GM04503 (cell line): ENCODE data around the gene TEX29.

ENCODE experiments used
- DNase-seq: peaks from one replicate; pipeline ENCODE4 v3.0.0-alpha.2; 2012; ENCODE audit warnings: low read depth

The TEX29 gene

DNA sequence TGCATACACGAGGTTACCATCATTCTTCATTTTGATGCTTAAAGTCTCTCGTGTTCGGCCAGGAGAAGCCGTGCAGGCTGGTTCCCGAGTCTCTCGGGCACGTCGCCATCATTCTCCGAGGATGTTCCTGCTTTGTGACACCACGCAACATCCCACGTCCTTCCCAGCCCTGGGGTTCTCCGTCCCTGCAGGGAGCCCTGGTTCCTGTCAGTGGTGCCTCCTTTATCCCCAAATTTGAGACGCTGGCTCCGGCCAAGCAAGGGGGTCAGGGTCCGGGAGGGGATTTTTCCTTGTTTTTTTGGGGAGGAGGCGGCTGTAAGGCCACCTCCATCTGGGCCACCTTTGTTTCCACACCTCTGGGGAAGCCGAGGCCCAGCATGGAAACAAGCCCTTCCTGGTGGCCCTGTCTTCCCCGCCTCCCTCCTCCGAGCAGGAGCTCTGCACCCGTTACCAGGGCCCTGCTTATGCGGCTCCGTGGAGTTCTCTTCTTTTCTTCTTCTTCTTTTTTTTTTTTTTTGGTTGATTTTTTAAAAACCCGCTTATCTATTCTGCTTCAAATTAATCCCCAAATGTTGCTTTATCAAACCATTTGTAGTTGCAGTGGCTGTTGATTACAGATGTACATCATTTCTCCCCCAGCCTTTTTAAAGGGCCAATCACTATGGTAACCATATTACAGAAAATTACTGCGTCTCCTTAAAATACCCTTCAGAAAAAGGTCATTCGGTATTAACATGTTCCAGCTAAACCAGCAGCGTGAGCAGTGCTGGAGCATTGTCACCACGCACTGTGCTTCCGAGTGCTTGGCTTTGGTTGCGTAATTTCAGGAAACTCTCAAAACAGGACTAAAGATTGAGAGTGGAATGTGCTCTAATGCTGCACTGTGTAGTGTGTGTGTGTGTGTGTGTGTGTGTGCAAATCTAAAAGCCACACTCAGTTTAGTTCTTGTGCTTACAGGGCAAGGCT is 50.4 kb downstream of the TEX29 start:
- DNase-seq = no peak

DNA sequence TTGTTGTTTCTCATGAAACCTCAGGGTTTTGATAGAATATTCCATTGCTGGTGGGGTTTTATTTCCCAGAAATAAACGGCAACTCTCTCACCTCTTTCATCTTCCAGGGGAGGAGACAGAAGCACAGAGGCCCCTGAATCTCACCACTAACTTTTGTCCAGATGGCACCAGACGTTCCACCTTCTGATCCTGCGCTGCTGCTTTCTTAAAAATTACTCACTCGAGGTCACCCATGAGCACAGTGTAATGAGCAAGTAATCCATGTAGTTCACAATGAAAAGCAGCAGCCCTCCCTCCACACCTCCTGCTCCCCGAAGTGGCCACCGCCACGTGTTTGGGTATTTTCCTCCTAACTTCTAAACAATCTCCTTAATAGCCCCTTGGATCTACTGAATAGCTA is 51.3 kb downstream of the TEX29 start:
- no peak for DNase-seq

DNA sequence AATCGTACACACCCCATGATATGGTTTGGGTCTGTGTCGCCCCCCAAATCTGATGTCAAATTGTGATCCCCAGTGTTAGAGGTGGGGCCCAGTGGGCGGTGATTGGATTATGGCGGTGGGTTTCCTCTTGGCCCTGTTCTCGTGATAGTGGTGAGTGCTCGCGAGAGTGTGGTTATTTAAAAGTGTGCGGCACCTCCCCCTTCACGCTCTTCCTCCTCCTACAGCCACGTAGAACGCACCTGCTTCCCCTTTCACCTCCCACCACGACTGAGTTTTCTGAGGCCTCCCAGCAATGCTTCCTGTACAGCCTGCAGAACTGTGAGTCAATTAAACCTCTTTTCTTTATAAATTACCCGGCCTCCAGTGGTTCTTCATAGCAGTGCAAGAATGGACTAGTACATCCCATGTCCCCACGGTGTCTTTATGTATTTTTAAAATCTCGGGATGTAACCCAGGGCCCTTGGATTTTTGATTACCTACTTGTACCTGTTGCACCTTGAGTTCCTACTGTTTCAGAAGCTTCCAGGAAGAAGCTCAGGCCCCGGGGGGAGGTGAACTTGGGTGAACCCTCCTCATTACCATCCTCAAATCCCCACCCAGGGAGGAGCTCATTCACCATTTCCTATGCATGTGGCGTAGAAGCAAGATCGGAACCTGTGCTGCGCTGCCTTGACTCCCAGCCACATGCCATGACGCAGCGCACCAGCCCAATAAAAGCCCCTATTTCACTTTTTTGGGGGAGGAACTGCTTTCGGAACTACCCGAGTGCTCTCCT is 52.4 kb downstream of the TEX29 start:
- DNase-seq = no peak

DNA sequence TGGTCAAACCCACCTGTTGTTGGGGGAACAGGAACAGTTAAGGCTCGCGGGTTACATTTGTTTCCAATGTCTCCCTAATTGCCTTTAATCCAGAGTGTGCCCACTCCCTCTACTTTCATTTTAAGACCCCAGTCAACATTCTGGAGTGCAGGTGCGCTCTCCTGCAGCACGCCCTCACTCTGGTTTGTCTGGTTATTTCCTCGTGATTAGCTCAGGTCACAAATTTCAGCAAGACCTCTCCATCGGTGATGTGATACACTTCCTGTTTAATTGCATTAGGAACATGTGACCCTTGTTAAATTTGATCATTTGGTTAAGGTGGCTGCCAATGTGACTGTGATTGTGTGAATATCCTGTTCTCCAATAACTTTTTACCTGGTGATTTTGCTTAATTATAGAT is 53.0 kb downstream of the TEX29 start:
- DNase-seq = no peak

DNA sequence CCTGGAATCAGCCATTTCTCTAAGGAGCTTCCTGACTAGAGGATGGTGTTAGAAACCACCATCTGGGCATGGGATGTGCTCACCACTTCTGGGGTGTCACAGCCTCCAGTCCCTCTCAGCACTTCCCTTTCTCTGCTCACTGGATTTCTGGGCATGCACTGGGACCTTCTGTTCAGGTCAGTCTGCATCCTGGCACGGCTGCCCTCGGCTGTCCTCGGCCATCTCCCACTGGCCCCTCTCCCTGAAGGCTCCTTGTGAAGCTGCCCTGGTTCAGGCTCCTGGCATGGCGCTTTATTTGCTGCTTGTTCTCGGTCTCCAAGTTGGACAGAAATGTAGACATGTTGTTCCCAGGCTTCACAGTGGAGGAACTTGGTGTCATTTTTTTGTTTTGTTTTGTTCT is 60.0 kb downstream of the TEX29 start:
- DNase-seq = no peak

DNA sequence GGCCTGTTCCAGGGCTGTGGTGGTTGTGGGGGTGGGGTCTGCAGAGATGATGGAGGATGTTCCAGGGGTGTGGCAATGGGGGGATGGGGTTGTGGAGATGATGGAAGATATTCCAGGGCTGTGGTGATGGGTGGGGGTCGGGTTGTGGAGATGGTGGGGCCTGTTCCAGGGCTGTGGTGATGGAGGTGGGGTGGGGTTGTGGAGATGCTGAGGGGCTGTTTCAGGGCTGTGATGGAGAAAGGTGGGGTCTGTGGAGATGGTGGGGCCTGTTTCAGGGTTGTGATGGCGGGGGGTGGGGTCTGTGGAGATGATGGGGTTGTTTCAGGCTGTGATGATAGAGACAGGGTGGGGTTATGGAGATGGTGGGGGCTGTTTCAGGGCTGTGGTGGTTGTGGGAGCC is 62.0 kb downstream of the TEX29 start:
- DNase-seq = no peak

DNA sequence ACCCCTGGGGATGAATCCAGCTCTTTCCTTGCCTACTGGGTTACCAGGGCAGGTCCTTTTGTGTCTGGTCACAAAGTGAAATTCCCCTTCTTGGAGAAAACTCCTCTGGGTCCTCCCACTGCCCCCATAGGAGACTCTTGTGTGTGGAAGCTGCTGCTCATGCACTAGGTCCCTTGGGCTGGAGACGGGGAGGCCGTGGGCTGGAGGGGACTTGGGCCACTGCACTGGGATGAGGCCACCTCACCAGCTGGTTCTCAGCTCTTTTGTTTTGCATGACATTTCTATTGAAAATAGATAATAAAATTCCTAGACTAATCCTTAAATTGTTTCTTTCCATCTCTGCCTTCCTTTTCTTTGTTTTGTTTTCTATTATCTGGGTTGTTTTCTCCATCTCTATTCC is 62.4 kb downstream of the TEX29 start:
- no peak for DNase-seq

DNA sequence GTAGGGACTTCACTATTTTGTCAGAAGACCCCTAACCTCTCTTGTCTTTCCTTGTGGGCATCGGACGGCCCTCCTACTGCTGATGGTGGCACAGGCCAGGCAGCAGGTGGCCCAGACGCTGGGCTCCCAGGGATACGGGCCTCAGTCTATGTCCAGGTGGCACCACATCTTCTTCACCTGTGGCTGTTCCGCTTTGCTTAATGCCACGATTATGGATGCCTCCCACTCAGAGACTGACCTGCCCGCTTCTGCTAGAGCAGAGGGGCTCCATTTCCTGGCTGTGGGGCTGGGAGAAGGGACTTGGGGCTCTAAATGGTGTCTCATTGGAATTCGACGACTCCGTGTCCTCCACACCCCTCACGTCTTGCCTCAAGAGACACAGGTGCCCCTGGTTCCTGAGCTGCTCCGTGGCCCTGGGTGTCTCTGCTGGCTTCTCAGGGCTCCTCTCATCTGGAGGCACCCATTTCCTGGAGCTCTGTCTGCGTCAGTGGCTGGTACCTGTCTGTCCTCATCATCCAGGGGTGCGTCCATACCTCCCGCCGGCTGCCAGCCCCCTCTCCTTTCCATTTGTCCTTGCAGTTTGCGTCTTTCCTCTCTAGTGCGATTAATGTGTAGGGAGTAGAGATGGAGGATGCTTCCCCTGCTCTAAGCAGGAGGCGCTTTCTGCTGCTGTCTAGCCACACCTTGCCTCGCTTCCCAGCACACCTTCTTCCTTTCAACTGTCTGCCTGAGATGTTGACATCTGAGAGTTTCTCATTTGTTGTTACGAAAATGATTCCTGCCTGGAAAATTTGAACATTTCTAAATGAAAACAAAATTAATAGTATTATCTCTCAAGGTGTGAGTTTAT is 63.4 kb downstream of the TEX29 start:
- DNase-seq = no peak

DNA sequence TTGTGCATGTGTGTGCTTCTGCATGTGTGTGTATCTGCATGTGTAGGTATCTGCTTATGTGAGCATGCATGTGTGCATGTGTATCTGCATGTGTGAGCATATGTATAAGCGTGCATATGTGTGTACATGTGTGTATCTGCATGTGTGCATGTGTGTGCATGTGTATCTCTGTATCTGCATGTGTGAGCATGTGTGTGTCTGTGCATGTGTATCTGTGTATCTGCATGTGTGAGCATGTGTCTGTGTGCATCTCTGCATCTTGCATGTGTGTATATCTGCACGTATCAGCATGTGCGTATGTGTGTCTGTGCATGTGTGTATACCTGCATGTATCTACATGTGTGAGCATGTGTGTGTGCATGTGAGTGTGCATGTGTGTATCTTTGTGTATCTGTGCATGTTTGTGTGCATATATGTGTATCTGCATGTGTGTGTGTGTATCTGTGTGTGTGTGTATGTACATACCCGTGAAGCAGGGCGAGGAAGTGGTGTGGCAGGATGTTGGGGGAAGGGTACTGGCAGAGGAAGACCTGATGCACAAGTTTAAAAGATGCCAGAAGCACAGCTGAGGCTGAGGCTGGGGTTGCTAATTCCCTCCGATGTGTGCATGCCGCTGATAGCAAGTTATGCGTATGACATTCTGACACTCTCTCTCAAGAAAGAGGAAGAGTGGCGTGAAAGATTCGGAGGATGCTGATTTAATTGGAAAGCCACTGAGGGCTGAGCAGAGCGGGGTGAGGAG is 64.2 kb downstream of the TEX29 start:
- no peak for DNase-seq

DNA sequence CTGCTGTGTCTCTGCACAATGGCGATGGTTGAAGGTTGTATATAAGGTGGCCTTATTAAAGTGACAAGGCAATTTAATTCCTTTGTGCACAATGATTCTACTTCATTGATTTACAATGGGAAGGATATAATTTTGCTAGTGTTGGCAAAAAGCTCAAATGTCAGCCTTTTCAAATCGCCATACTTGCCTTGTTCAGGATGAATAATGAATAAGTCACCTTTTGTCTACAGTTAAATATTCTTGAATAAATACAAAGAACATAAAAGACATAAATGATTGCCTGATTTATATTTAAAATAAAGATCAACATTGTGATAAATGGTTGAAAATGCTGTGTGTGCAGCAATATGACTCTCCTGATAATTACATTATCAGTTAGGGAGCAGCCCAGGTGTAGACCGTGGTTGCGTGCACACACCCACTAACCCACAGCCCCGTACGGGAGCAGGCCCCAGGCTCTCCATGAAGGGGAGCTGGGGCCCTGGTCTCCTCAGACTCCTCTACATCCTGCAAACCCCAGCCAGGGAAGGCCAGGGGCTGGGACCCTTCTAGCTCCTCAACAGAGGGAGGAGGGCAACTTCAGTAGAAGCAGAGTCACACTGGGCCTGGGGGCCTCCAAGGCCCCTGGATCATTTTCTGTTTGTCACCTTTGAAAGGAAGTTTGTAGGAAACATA is 64.9 kb downstream of the TEX29 start:
- no peak for DNase-seq

DNA sequence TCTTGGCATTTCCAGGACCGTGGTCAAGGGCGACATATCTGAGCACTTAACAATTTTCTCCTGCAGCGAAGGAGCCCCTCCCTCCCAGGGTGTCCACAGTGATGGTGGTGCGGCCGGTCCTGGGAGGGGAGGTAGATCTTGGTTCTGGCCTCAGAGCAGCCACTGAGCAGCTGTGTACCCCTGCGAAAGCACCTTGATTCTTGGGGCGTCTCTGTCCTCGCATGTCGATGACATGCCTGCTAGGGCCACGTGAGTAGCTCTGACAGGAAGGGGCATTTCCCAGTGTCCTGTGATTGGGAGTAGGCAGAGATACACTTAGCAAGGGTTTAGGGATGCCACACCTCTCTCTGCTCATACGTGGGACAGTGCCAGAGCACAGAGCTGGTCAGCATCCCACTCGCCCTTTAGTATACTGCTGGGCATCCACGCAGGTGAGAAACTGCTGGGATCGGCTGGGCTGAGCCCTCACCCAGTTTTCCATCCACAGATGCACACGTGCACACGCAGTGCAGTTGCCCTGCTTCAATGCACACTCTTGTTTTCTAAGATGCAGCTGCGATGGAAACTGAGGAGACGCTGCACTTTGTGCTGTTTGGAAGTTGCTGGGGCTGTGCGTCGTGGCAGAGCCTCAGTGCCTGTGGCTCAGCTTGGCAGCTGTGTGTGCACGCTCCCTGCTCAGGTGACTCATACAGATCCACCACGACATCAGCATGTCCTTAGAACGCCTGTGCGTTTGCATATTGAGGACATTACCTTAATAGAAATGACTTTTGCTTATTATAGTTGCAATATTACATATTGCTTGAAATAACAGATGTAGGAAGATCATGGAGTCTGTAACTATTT is 66.8 kb downstream of the TEX29 start:
- DNase-seq = no peak

DNA sequence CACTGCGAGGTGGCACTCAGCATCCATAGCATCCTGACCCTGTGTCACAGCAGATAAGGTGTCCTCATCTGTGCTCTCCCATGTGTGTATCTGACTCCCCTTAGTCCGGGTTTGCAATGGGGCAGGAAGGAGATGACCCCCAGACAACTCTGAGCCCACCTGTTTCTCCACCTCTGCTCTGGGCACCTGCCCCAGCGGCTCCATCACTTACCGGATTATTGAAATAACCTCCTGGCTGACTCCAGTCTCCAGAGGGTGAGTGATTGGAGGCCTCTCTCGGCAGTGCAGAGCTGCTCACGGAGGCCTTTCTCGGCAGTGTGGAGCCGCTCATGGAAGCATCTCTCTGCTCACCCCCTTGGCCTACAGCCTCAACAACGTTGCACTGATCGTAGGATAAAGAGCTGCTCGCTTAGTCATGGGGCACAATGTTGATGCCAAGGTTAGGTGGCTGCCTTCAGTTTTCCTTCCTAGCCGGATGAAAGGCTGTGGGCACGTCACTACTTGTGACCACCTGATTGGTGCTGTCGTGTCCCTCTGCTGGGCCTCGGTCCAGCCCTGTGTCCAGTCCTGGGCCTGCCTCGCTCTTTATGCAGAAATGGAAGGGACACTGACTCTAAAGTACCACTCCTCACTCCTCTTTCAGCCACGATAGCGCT is 67.6 kb downstream of the TEX29 start:
- no peak for DNase-seq

DNA sequence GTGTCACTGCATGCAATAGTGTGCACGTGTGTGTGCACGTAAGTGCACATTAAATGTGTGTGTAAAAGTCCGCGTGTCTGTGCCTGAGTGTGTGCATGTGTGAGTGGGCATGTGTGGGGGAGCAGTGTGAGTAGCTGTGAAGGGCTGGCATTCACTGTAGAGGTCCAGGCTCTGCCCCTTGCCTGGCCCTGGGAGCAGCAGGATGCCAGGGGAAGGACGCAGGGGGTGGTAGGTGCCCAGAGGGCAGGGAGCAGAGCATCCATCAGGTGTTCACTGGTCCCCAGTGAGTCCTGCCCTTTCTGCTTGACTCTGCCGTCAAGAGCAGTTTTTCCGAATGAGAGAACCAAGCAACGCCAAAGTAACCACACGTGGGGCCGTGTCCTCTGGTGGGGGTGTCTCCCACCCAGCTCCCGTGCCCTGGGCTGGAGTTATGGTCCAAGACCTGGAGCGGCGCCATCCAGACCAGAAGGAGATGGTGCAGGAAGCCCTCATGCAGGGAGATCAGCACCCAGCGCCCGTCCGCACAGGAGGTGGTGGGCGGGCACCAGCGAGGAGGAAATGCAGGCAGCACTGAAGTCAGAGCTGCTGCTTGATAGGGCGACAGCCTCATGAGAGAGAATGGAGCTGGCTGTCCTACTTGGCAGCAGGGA is 68.5 kb downstream of the TEX29 start:
- no peak for DNase-seq

DNA sequence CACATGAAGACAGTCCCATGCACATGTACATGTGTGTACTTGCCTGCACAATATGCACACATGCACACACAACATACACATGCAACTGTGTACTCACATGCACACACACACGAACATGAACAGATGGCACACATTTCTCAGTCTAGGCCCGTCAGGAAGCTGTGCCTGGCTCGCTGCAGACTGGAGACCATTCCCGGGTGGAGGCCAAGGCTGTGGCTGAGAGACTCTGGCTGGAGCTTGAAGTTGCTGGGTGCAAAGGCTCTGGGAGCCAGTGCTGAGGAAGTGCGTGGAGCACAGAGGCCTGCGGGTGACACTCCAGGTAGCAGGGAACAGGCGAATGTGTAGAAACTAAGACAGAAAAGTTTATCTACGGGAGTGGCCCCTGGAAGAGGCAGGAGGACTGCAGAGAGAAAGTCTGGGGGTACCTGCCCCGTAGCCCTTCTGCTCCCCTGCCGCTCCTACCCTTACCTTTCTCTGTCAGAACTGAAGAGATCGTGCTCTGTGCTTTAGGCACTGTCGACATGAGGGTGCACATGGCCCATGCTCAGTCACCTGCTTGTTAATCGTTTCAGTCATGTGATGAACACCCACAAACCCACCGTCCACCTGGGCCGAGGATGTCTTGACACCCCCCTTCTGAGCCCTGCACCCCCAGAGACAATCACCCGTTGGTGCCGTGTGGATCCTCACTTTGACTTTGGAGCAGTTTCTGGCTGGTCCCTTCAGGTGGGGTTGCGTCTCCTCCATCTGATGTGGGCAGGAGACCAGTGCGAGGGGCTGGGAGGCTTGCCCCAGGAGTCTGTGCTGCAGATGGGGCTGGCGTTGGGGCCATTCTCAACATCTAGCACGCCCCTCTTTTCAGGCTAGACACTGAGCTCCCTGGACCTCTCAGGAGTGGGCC is 69.4 kb downstream of the TEX29 start:
- no peak for DNase-seq

DNA sequence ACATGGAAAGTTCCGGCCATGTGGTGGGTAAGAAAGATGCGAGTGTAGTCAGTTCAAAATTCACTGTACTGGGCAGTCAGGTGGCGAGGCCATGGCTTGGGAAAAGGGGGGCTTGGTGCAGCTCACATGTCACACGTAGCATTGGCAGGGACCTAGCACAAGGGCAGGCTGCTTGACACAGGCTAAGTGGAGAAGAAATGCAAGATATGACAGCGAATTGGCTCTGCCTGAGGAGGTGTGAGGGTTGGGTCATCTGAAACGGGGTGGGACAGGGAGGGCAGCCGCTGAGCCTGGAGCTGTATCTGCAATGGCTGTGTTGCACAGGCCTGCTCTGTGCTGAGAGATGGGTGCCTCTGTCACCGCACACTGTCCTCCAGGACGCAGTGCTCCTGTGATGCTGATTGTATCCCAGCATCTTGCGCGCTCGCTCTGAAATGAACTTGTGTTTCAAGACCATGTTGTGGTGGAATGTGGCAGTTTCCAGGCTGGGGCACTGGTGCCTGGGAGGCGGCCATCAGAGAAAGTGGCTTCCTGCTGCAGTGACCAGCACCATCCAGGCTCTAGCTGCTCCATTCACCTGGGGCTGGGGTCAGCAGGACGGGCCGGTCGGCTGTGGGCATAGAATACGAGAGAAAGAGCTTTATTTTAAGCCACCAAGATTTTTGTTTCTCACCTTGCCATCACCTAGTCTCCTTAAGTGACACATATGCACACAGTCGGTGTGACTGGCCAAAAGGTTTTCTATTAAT is 70.3 kb downstream of the TEX29 start:
- DNase-seq = no peak

DNA sequence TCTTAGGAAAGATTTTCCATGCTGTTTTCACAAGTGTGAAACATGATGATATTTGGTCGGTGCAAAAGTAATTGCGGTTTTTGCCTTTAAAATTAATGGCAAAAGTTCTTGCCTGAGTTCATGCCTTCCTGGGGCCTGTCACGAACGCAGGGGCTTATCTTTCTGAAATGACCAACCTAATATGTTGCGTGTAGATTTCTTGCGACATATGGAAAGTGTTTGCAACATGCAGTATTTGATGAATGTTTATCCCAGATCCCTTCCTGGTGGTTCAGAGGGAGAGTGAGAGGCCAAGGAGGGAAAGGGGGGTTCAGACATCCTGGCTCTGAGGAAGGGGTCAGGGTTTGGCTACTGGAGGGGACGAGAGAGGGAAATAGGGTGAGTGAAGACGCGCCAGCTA is 72.0 kb downstream of the TEX29 start:
- no peak for DNase-seq

DNA sequence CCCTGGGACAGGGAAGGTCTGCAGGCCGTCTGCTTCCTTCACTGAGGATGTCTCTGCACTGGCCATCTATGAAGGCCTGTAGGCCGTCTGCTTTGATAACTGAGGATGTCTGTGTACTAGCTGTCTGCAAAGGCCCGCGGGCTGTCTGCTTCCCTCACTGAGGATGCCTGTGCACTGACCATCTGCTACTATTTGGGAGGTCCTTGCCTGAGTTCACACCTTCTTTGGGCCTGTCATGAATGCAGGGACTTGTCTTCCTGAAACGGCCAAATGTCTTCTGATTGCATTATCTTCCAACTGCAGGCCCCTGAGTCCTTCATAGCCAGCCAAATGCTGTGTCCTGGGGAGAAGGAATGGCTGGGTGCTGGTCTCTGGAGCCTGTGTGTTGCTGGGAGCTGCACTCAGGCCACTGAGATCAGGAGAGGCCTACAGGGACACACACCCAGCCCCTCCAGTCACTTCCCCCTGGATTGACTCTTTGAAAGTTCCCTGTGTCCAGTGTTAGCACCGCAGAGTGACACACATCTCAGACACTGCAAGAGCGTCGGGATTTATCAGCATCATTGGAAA is 72.9 kb downstream of the TEX29 start:
- DNase-seq = no peak
